OCI-LY1 (cell line): ENCODE results near the gene ZAP70.

Experiments used
- CTCF ChIP-seq: fragments of 200-600 bp; sonication (generic), shearing (Covaris generic); IDR thresholded peaks from 2 replicates; pipeline ENCODE4 v1.5.1; 2017; ENCODE audit warnings: mild to moderate bottlenecking, antibody characterized with exemption, low read length, moderate library complexity, mixed read lengths
- EZH2 ChIP-seq: fragments of 200-600 bp; sonication (generic), shearing (Covaris generic); IDR thresholded peaks from 2 replicates; pipeline ENCODE4 v1.8.0; 2017; ENCODE audit warnings: borderline replicate concordance, mixed run types, mild to moderate bottlenecking, antibody characterized with exemption, low read length, moderate library complexity, mixed read lengths

DNA sequence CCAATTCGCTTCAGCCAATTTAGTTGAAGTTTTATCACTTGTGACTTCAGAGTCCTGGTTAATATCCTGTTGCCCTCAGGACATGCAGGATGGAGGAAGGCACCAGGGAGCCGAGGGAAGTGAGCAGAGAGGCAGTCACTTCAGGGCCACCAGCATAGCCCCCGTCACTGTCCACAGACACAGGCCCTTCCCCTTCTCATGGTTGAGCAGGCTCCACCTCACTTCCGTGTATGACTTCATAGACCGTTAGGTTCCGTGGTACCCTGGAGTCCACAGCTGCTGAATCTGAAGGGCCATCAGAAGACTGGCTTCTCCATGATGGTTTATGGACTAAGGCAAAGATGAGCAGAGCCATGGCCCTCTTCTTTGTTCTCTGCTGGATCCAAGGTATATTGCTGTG lies 43.9 kb upstream of the ZAP70 start, which contains the start of gene C2orf92:
- no peak for TF ChIP-seq CTCF
- TF ChIP-seq EZH2 = no peak
